Neural cell (in vitro differentiated cells): ENCODE results near the gene MVB12A. TPM values are rescaled to one million over a fixed set of nuclear protein-coding genes. Genes with fewer than 3 reads are reported as not detected.

Experiments
- H2AFZ ChIP-seq: fragments of 200-600, 300-800 bp; sonication (generic), shearing (Covaris generic); 2 replicates; pipeline ENCODE4 v1.6.0; 2014; ENCODE audit warnings: low read depth, mild to moderate bottlenecking, antibody characterized with exemption, low read length, moderate library complexity
- H3F3A ChIP-seq: fragments of 200-600 bp; shearing (Covaris generic); 2 replicates; pipeline ENCODE4 v1.6.1; 2016; ENCODE audit warnings: mild to moderate bottlenecking, moderate library complexity, mixed read lengths, antibody characterized with exemption, low read length; ENCODE audit not compliant: insufficient read depth, poor library complexity, severe bottlenecking
- H3K27ac ChIP-seq: fragments of 200-600, 300-800 bp; sonication (generic), shearing (Covaris generic); 2 replicates; pipeline ENCODE4 v1.5.1; 2014; ENCODE audit warnings: mild to moderate bottlenecking, low read length, moderate library complexity
- H3K27me3 ChIP-seq: fragments of 300-800, 200-600 bp; sonication (generic), shearing (Covaris generic); 2 replicates; pipeline ENCODE4 v1.6.0; 2014; ENCODE audit warnings: mild to moderate bottlenecking, low read depth, low read length, moderate library complexity; ENCODE audit not compliant: insufficient read depth
- H3K36me3 ChIP-seq: fragments of 300-800, 200-600 bp; sonication (generic), shearing (Covaris generic); 2 replicates; pipeline ENCODE4 v1.5.1; 2014; ENCODE audit warnings: mild to moderate bottlenecking, antibody characterized with exemption, low read length, moderate library complexity; ENCODE audit not compliant: insufficient read depth
- H3K4me2 ChIP-seq: fragments of 300-800, 200-600 bp; sonication (generic), shearing (Covaris generic); 2 replicates; pipeline ENCODE4 v1.6.0; 2014; ENCODE audit warnings: mild to moderate bottlenecking, low read length
- H3K4me3 ChIP-seq: fragments of 300-800, 200-600 bp; sonication (generic), shearing (Covaris generic); 2 replicates; pipeline ENCODE4 v1.5.1; 2014; ENCODE audit warnings: mild to moderate bottlenecking, low read length, moderate library complexity
- H3K79me2 ChIP-seq: fragments of 200-600 bp; shearing (Covaris generic); replicated peaks from 2 replicates; pipeline ENCODE4 v1.6.0; 2014; ENCODE audit warnings: mild to moderate bottlenecking, low read length, moderate library complexity; ENCODE audit not compliant: insufficient read depth
- H3K9ac ChIP-seq: fragments of 300-800, 200-600 bp; sonication (generic), shearing (Covaris generic); 2 replicates; pipeline ENCODE4 v1.6.1; 2016; ENCODE audit warnings: mild to moderate bottlenecking, low read length, mixed read lengths
- H3K9me2 ChIP-seq: fragments of 200-600 bp; shearing (Covaris generic); 2 replicates; pipeline ENCODE4 v1.6.1; 2016; ENCODE audit warnings: mild to moderate bottlenecking, low read length, mixed read lengths; ENCODE audit not compliant: insufficient read depth
- H3K9me3 ChIP-seq: fragments of 200-600, 300-800 bp; sonication (generic), shearing (Covaris generic); 2 replicates; pipeline ENCODE4 v1.6.1; 2016; ENCODE audit warnings: mild to moderate bottlenecking, mixed run types, low read length, moderate library complexity, mixed read lengths
- H4K20me1 ChIP-seq: fragments of 200-600 bp; shearing (Covaris generic); 2 replicates; pipeline ENCODE4 v1.6.1; 2016; ENCODE audit warnings: mild to moderate bottlenecking, mixed run types; ENCODE audit not compliant: insufficient read depth
- CTCF ChIP-seq: fragments of 450-650 bp; IDR thresholded peaks from 2 replicates; pipeline ENCODE4 v1.5.1; 2014; ENCODE audit warnings: antibody characterized with exemption, mild to moderate bottlenecking, moderate library complexity; ENCODE audit not compliant: poor library complexity, severe bottlenecking
- EP300 ChIP-seq: fragments of 450-650 bp; conservative IDR thresholded peaks from 2 replicates; pipeline ENCODE4 v1.6.1; 2014; ENCODE audit warnings: antibody characterized with exemption, mild to moderate bottlenecking, moderate library complexity; ENCODE audit not compliant: poor library complexity, severe bottlenecking
- EZH2 ChIP-seq: fragments of 200-600, 300-800 bp; shearing (Covaris generic), sonication (generic); IDR thresholded peaks from 2 replicates; pipeline ENCODE4 v1.6.1; 2014; ENCODE audit warnings: antibody characterized with exemption, low read length, borderline replicate concordance, mild to moderate bottlenecking; ENCODE audit not compliant: insufficient read depth, poor library complexity, severe bottlenecking
- MXI1 ChIP-seq: fragments of 450-650 bp; conservative IDR thresholded peaks from 2 replicates; pipeline ENCODE4 v1.6.1; 2014; ENCODE audit warnings: antibody characterized with exemption, mild to moderate bottlenecking; ENCODE audit not compliant: poor library complexity, severe bottlenecking
- POLR2AphosphoS5 ChIP-seq: IDR thresholded peaks from 2 replicates; pipeline ENCODE4 v1.6.1; 2012
- RAD21 ChIP-seq: fragments of 450-650 bp; conservative IDR thresholded peaks from 2 replicates; pipeline ENCODE4 v1.6.1; 2014; ENCODE audit warnings: antibody characterized with exemption, mild to moderate bottlenecking, moderate library complexity
- REST ChIP-seq: IDR thresholded peaks from 2 replicates; pipeline ENCODE4 v1.6.1; 2012; ENCODE audit warnings: borderline replicate concordance
- SMC3 ChIP-seq: fragments of 450-650 bp; conservative IDR thresholded peaks from 2 replicates; pipeline ENCODE4 v1.6.1; 2014; ENCODE audit warnings: antibody characterized with exemption, mild to moderate bottlenecking, moderate library complexity; ENCODE audit not compliant: poor library complexity
- TAF1 ChIP-seq: IDR thresholded peaks from 2 replicates; pipeline ENCODE4 v1.6.1; 2012; ENCODE audit warnings: low read depth
- polyA plus RNA-seq: library from polyadenylated mRNA; depleted of rRNA; stranded (reverse); fragments of >200 nt; gene quantifications from 2 replicates; pipeline ENCODE4 v1.2.3, GENCODE V29; 2014

MVB12A gene
- polyA plus RNA-seq, 1 donor from 2014 or later: 43.8 TPM

- H2AFZ ChIP-seq: no peak overlapping the region
- H4K20me1 ChIP-seq: no peaks in the 10 kb centered on the region
- H3K36me3 ChIP-seq: no peaks in the 10 kb centered on the region
- no peaks in the 10 kb centered on the region for H3K79me2 ChIP-seq
- H3K9ac ChIP-seq: no peak overlapping the region
- no peak for TF ChIP-seq SMC3
- peaks cover 3% of the 10 kb centered on the region for H3F3A ChIP-seq
- no peaks in the 10 kb centered on the region for H3K9me2 ChIP-seq
- H3K27me3 ChIP-seq: no peaks in the 10 kb centered on the region
- no peak overlapping the region for H3K27ac ChIP-seq
- H3K4me3 ChIP-seq: peak overlapping the region; percentile 92
- peak overlapping the region; percentile 27 for H3K4me2 ChIP-seq
- no peaks in the 10 kb centered on the region for H3K9me3 ChIP-seq
These were observed 1.1 kb upstream of the MVB12A start for GRCh38 chr19:17418710-17419109.

GRCh38 chr19:17419154-17419620, 660 bp upstream of the MVB12A start:
- no peak for TF ChIP-seq REST
- no peak for TF ChIP-seq CTCF
- no peak for TF ChIP-seq EP300
- TF ChIP-seq EZH2: no peak
- Histone ChIP-seq H3K9me3 (no peaks in the 10 kb centered on the region), H3K4me3 (peak overlapping the region; percentile 92), H3K27me3 (no peaks in the 10 kb centered on the region), H3K4me2 (peak overlapping the region; percentile 27), H3K9me2 (no peaks in the 10 kb centered on the region), H3F3A (peaks cover 3% of the 10 kb centered on the region), H3K27ac (peak overlapping the region; percentile 78), H3K79me2 (no peaks in the 10 kb centered on the region), H3K36me3 (no peaks in the 10 kb centered on the region), H3K9ac (peak overlapping the region; percentile 56), H4K20me1 (no peaks in the 10 kb centered on the region), H2AFZ (peak overlapping the region; percentile 78)

- Histone ChIP-seq H3K36me3 (no peaks in the 10 kb centered on the region), H3K27ac (no peak overlapping the region), H3K27me3 (no peaks in the 10 kb centered on the region), H3K9me2 (no peaks in the 10 kb centered on the region), H2AFZ (peak overlapping the region; percentile 93), H3K9me3 (no peaks in the 10 kb centered on the region), H3K4me2 (no peak overlapping the region), H3K9ac (peak overlapping the region; percentile 69), H3K79me2 (no peaks in the 10 kb centered on the region), H3K4me3 (peak overlapping the region; percentile 92), H3F3A (peaks cover 3% of the 10 kb centered on the region), H4K20me1 (no peaks in the 10 kb centered on the region)
- TF ChIP-seq POLR2AphosphoS5 (no peak), TAF1 (no peak), EZH2 (no peak), REST (no peak), SMC3 (no peak), CTCF (no peak), EP300 (no peak), RAD21 (no peak), MXI1 (no peak)
These were observed 653 bp downstream of the MVB12A start for GRCh38 chr19:17420475-17420924.
